Measurements from ENCODE around the gene PPFIBP1.
A peak's percentile ranks its signal among the peaks of the same experiment; 100 is the strongest.

PPFIBP1 gene

GRCh38 chr12:27508736-27509431, 15.1 kb upstream of the PPFIBP1 start:
- peak in 1 of 2 donors; percentile 14 for DNase-seq (ENCODE audit: low read depth in 2 of 2)
- no peak for TF ChIP-seq CTCF (IDR thresholded peaks at IDR 0.05; ENCODE audit: low read depth, low read length)
- H3K4me3 ChIP-seq (replicated peaks in 1 of 2; ENCODE audit: low read depth in 2 of 2, low read length in 2 of 2) = no peak overlapping the region

DNA sequence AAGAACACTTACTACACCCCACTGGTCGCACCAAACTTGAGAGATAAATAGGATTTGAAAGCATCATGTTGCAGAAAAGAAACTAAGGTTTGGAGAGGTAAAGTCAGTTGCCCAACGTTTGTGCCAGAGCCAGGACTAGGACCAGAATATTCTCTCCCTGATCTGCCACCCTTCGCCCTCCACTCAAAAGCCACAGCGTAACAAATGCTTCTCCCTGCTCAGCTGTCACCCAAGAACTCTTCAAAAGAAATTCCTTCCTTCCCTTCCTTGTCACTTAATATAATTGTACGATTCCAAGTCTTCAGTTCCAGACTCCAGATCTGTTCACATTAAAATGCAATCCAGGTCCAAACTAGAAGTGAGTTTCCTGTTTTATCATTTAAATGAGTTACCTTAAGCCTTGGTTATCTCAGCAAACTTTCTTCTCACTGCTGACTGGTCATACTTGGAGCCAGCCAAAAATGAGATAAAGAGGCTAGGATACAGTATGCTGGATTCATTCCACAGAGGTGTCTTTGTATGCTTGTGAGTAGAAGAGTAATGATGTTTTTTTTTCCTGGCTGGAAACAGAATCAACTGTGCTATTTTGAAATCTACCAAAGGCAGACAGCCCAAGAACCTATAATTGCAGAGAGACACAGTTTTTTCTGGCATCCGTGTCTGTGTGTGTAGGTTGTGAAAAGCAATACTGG, 12.8 kb upstream of the PPFIBP1 start:
- H3K4me3 ChIP-seq (replicated peaks in 1 of 2; ENCODE audit: low read depth in 2 of 2, low read length in 2 of 2) = no peak overlapping the region
- peak; percentile 32 to 81 for DNase-seq (ENCODE audit: low read depth in 2 of 2)
- TF ChIP-seq CTCF (IDR thresholded peaks at IDR 0.05; ENCODE audit: low read depth, low read length) = no peak

GRCh38 chr12:27511723-27512045, 12.3 kb upstream of the PPFIBP1 start:
- H3K4me3 ChIP-seq (replicated peaks in 1 of 2; ENCODE audit: low read depth in 2 of 2, low read length in 2 of 2) = no peak overlapping the region
- no peak for TF ChIP-seq CTCF (IDR thresholded peaks at IDR 0.05; ENCODE audit: low read depth, low read length)
- DNase-seq (ENCODE audit: low read depth in 2 of 2) = no peak

DNA sequence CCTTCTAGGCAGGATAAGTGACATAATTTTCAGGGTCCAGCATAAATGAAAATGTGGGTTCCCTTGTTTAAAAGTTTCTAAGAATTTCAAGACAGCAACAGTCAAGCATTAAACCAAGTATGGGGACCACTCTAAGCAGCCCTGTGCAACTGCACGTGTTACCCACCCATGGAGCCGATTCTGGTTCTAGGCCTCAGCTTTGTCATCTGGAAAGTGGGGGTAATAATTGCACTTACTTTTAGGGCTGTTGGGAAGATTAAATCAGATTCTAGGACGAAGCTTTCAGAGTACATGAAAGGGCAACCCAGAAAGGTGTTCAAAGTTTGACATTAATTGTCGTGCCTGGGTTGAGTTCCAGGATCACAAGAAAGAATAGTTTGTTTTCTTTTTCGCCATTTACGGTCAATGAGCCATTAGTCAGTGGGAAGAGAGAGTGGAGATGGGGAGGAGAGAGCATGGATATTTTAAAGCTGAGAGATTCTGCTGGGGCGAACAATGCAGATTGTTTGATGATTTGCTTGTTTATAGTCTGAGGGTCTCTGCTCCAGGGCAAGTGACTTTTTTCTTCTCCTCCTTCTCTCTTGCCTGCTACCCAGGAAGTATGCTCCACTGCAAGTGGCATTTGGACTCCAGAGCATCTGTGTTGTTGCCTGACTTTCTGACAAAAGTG, 10.7 kb upstream of the PPFIBP1 start:
- no peak for TF ChIP-seq CTCF (IDR thresholded peaks at IDR 0.05; ENCODE audit: low read depth, low read length)
- DNase-seq (ENCODE audit: low read depth in 2 of 2) = no peak
- H3K4me3 ChIP-seq (replicated peaks in 1 of 2; ENCODE audit: low read depth in 2 of 2, low read length in 2 of 2) = no peak overlapping the region

DNA sequence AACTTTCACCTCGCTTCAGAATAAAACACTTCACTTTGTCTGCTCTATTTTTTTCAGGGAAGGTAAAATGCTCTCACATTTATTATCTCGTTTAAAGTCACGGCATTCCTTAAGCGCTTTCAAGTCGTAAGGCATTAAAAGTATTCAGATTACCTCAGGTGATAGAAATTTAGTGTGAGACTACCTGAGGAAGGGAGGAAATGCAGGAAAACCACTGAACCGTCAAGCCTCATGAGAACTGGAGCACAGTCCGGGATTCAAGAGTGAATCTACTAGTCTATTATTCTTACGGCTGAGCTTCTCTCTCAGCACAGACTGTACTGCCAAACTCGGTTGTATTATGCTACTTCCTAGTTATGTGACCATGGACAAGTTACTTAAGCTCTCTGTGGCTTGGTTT, 8.3 kb upstream of the PPFIBP1 start:
- no peak for TF ChIP-seq CTCF (IDR thresholded peaks at IDR 0.05; ENCODE audit: low read depth, low read length)
- H3K4me3 ChIP-seq (replicated peaks in 1 of 2; ENCODE audit: low read depth in 2 of 2, low read length in 2 of 2) = no peak overlapping the region
- DNase-seq (ENCODE audit: low read depth in 2 of 2) = no peak

- H3K4me3 ChIP-seq (replicated peaks in 1 of 2; ENCODE audit: low read depth in 2 of 2, low read length in 2 of 2) = no peak overlapping the region
- TF ChIP-seq CTCF (IDR thresholded peaks at IDR 0.05; ENCODE audit: low read depth, low read length) = no peak
- DNase-seq (ENCODE audit: low read depth in 2 of 2) = no peak
These were observed 7.4 kb upstream of the PPFIBP1 start for GRCh38 chr12:27516625-27517024.

All from cardiac fibroblast (primary cell).